Measurements from ENCODE around the gene RAB40C. TPM values are rescaled to one million over a fixed set of nuclear protein-coding genes. Genes with fewer than 3 reads are reported as not detected.

Gene RAB40C
- total and polyA plus RNA-seq, 10 of the 15 experiments (the other 5 are each of a cell fraction or from before 2014, with no cell fraction given): 0.06 to 12.8 (median 4.6) TPM

DNA sequence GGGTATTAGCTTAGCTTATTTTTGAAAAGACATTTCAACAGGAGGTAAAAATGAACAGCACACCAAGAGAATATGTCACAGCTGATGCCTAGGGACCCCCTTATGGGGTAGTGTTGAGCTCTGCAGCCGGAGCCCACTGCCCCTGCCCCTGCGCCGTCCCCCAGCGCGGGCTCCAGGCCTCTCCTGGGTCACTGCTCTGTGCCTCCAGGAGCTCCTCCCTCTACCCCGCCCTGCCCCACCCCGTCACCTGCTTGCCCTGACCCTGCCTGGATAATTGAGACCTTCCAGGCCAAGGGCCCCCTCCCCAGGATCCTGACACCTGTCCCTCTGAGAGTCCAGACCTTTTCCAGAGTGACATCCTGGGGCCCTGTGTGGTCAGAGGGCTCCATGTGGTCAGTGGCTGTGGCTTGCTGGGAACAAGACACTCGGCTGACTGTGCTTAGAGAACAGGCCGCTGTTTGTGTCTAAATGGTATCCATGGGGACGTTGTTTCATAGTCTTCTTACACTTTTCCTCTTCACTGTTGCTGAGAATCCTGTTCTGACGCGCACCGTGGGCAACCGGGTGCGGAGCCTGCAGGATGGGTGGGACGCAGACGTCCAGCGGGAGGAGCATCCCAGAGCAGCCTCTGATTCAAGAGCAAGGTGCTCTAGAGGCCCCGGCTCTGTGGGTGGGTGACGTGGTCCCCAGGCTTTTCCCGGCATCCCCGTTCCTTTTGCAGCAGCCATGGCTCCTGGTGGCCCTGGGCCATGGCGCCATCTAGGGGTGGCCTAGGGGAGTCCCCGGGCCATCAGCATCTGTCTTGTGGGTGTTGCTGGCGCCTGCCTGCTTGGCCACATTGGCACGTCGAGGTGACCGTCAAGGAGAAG, 20.9 kb downstream of the RAB40C start (continued):
- TF ChIP-seq CBX3 (IDR thresholded peaks at IDR 0.05; ENCODE audit: borderline replicate concordance, low read depth) (no peak), CEBPZ (IDR thresholded peaks at IDR 0.05; ENCODE audit: low read depth, low read length) (no peak)

GRCh38 chr16:615122-615521, 25.3 kb downstream of the RAB40C start:
- ChIA-PET SMC1A (ENCODE audit: uncharacterized antibody, unreplicated experiment) (no interaction called here), CTCF (no interaction called here), POLR2A (no interaction called here), RAD21 (ENCODE audit: unreplicated experiment) (no interaction called here)
- Histone ChIP-seq H3K27me3 (replicated peaks in 1 of 2; ENCODE audit: control insufficient read depth in 2 of 2, insufficient read depth in 2 of 2, low read length in 1 of 2) (no peaks in the 10 kb centered on the region), H3K9ac (ENCODE audit: control insufficient read depth, insufficient read depth, low read length) (no peak overlapping the region), H3K9me3 (replicated peaks; ENCODE audit: control insufficient read depth, insufficient read depth, low read length) (no peaks in the 10 kb centered on the region), H3K4me1 (ENCODE audit: control insufficient read depth, insufficient read depth, low read length) (no peaks in the 10 kb centered on the region), H3K36me3 (ENCODE audit: control insufficient read depth in 2 of 2, insufficient read depth in 2 of 2, low read length in 1 of 2) (no peaks in the 10 kb centered on the region), H2AFZ (ENCODE audit: control insufficient read depth, low read depth, low read length) (no peak overlapping the region), H3K27ac (ENCODE audit: control insufficient read depth, insufficient read depth) (no peak overlapping the region), H3K4me3 (no peak overlapping the region), H4K20me1 (ENCODE audit: control insufficient read depth, insufficient read depth) (no peaks in the 10 kb centered on the region), H3K4me2 (ENCODE audit: control insufficient read depth, insufficient read depth) (no peak overlapping the region), H3K79me2 (ENCODE audit: control insufficient read depth, insufficient read depth, low read length) (no peaks in the 10 kb centered on the region)
- DNase-seq (ENCODE audit: low read depth, low spot score) (no peak), FAIRE-seq (no peak), ATAC-seq (no peak)
- WGBS (ENCODE audit: insufficient coverage, insufficient replicate concordance, low lambda C conversion rate, missing lambda C conversion rate): 27% methylated on average over 13 of the region's 13 CpGs
- BruUV-seq (replicated peaks): no TSS peak
- in situ Hi-C loops (cut with MboI): no loop called here
- intact Hi-C loops (cut with micrococcal nuclease; ENCODE audit: unreplicated experiment): no loop called here
- TF ChIP-seq KDM1A (IDR thresholded peaks at IDR 0.05; ENCODE audit: borderline replicate concordance) (no peak), SKIL (IDR thresholded peaks at IDR 0.05; ENCODE audit: low read depth, poor library complexity, severe bottlenecking) (no peak), TCF3 (IDR thresholded peaks at IDR 0.05; ENCODE audit: borderline replicate concordance, insufficient read depth, low read depth, low read length) (no peak), ZNF274 (IDR thresholded peaks at IDR 0.05; ENCODE audit: insufficient read depth, insufficient read length) (no peak), FOXM1 (IDR thresholded peaks at IDR 0.05; ENCODE audit: low read depth, low read length) (no peak), TBL1XR1 (IDR thresholded peaks at IDR 0.05; ENCODE audit: low read depth, low read length) (no peak), POLR2AphosphoS2 (IDR thresholded peaks at IDR 0.05; ENCODE audit: low read depth, low read length) (no peak), HDAC6 (IDR thresholded peaks at IDR 0.05; ENCODE audit: unreplicated experiment) (no peak), RCOR1 (conservative IDR thresholded peaks at IDR 0.05; ENCODE audit: low read depth, low read length) (no peak), USF2 (IDR thresholded peaks at IDR 0.05; ENCODE audit: borderline replicate concordance, low read depth, low read length) (no peak)
- TF ChIP-seq, protein P1, sequence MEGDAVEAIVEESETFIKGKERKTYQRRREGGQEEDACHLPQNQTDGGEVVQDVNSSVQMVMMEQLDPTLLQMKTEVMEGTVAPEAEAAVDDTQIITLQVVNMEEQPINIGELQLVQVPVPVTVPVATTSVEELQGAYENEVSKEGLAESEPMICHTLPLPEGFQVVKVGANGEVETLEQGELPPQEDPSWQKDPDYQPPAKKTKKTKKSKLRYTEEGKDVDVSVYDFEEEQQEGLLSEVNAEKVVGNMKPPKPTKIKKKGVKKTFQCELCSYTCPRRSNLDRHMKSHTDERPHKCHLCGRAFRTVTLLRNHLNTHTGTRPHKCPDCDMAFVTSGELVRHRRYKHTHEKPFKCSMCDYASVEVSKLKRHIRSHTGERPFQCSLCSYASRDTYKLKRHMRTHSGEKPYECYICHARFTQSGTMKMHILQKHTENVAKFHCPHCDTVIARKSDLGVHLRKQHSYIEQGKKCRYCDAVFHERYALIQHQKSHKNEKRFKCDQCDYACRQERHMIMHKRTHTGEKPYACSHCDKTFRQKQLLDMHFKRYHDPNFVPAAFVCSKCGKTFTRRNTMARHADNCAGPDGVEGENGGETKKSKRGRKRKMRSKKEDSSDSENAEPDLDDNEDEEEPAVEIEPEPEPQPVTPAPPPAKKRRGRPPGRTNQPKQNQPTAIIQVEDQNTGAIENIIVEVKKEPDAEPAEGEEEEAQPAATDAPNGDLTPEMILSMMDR (IDR thresholded peaks at IDR 0.05 in 2 of 3, conservative IDR thresholded peaks at IDR 0.05 in 1 of 3; ENCODE audit: control insufficient read depth in 2 of 3, extremely low read depth in 1 of 3, insufficient read depth in 1 of 3, low read depth in 3 of 3, low read length in 3 of 3): no peak
